Measurements from ENCODE around the gene REXO2.

Gene REXO2

GRCh38 chr11:114482114-114482513 is 42.8 kb downstream of the REXO2 start:
- H3K27me3 ChIP-seq (ENCODE audit: insufficient read depth, low read depth, severe bottlenecking): no peaks in the 10 kb centered on the region
- no peak for DNase-seq
- no peak overlapping the region for H3K27ac ChIP-seq
- no peaks in the 10 kb centered on the region for H3K36me3 ChIP-seq
- no peak for TF ChIP-seq CTCF (IDR thresholded peaks at IDR 0.05; ENCODE audit: low read depth, low read length)
- H3K9me3 ChIP-seq (ENCODE audit: severe bottlenecking): no peaks in the 10 kb centered on the region
- H3K4me3 ChIP-seq (ENCODE audit: low read depth, low read length): no peak overlapping the region

GRCh38 chr11:114483929-114484328 is 44.7 kb downstream of the REXO2 start:
- Histone ChIP-seq H3K4me3 (ENCODE audit: low read depth, low read length) (no peak overlapping the region), H3K36me3 (no peaks in the 10 kb centered on the region), H3K27ac (no peak overlapping the region), H3K9me3 (ENCODE audit: severe bottlenecking) (no peaks in the 10 kb centered on the region), H3K27me3 (ENCODE audit: insufficient read depth, low read depth, severe bottlenecking) (no peaks in the 10 kb centered on the region)
- no peak for DNase-seq
- TF ChIP-seq CTCF (IDR thresholded peaks at IDR 0.05; ENCODE audit: low read depth, low read length): no peak

GRCh38 chr11:114496915-114497314 is 57.6 kb downstream of the REXO2 start:
- H3K9me3 ChIP-seq (ENCODE audit: severe bottlenecking): no peaks in the 10 kb centered on the region
- no peak overlapping the region for H3K4me3 ChIP-seq (ENCODE audit: low read depth, low read length)
- peak; percentile 12; the same call in 1 of the 2 replicates for TF ChIP-seq CTCF (IDR thresholded peaks at IDR 0.05; ENCODE audit: low read depth, low read length)
- no peaks in the 10 kb centered on the region for H3K27me3 ChIP-seq (ENCODE audit: insufficient read depth, low read depth, severe bottlenecking)
- no peak for DNase-seq
- no peak overlapping the region for H3K27ac ChIP-seq
- H3K36me3 ChIP-seq: no peaks in the 10 kb centered on the region

GRCh38 chr11:114499756-114500155 is 60.5 kb downstream of the REXO2 start:
- H3K27ac ChIP-seq: no peak overlapping the region
- TF ChIP-seq CTCF (IDR thresholded peaks at IDR 0.05; ENCODE audit: low read depth, low read length): no peak
- H3K27me3 ChIP-seq (ENCODE audit: insufficient read depth, low read depth, severe bottlenecking): no peaks in the 10 kb centered on the region
- H3K36me3 ChIP-seq: no peaks in the 10 kb centered on the region
- no peak overlapping the region for H3K4me3 ChIP-seq (ENCODE audit: low read depth, low read length)
- no peak for DNase-seq
- H3K9me3 ChIP-seq (ENCODE audit: severe bottlenecking): no peaks in the 10 kb centered on the region
